Activated T-cell treated with anti-CD3 and anti-CD28 coated beads, Interleukin-2, amount 50 U/mL, for 72 hours (primary cell): ENCODE data around the gene C9orf153. TPM values are rescaled to one million over a fixed set of nuclear protein-coding genes. Genes with fewer than 3 reads are reported as not detected.

Source experiments
- ATAC-seq, 2 donors: fragments of 150-1000 bp; cut with Tn5 transposase; replicated peaks in 1 of 2; 2 replicates each; pipeline ENCODE4 v1.10.0; 2021; ENCODE audit warnings: moderate library complexity in 2 of 2, mild to moderate bottlenecking in 1 of 2
- DNase-seq, 2 donors: peaks; one replicate each; pipeline ENCODE4 v3.0.0; 2021 to 2022; ENCODE audit warnings: mixed read lengths in 1 of 2
- H3K27ac Mint-ChIP-seq: one replicate; pipeline ENCODE4 v1.8.0; 2022; ENCODE audit warnings: mild to moderate bottlenecking, moderate library complexity, mixed read lengths
- H3K27me3 Mint-ChIP-seq: one replicate; pipeline ENCODE4 v1.8.0; 2022; ENCODE audit warnings: low read depth, mixed read lengths
- H3K36me3 Mint-ChIP-seq, 2 donors: one replicate each; pipeline ENCODE4 v1.8.0; 2022; ENCODE audit warnings: mixed read lengths in 2 of 2, mild to moderate bottlenecking in 1 of 2; ENCODE audit not compliant: insufficient read depth in 2 of 2
- H3K4me1 Mint-ChIP-seq: one replicate; pipeline ENCODE4 v1.8.0; 2022; ENCODE audit warnings: low read depth, mixed read lengths
- H3K4me3 Mint-ChIP-seq, 2 donors: one replicate each; pipeline ENCODE4 v1.8.0; 2022; ENCODE audit warnings: mild to moderate bottlenecking in 2 of 2, mixed read lengths in 2 of 2, moderate library complexity in 2 of 2
- H3K9me3 Mint-ChIP-seq, 2 donors: one replicate each; pipeline ENCODE4 v1.8.0; 2022; ENCODE audit warnings: mixed read lengths in 2 of 2
- total RNA-seq, 2 donors: library from RNA; stranded (reverse); gene quantifications; one replicate each; pipeline ENCODE4 v1.2.3, GENCODE V29; 2022

Gene C9orf153
- total RNA-seq, 2 donors from 2014 or later, result 0.21 TPM; not detected in 1

DNA sequence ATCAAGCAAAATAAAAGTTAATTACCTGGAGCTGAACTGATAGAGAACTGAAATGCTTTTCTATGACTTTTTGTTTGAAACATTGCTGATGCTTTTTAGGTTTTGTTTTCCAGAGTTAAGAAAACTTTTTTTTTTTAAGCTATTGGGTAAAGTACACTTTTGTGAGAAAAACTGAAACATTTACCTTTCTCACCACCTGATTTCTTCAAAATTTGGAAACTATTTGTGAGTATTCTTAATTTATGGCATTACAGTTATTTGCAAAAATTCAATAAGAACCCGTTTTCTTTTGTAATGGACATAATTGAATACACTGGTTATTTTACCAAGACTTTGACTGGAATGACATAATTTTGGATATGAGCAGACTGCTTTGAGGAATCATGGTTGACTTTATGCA lies 6.6 kb downstream of the C9orf153 start:
- no peak overlapping the region for H3K4me3 Mint-ChIP-seq
- no peak overlapping the region for H3K27ac Mint-ChIP-seq
- H3K27me3 Mint-ChIP-seq, result peaks cover 6% of the 10 kb centered on the region
- peaks cover 4 to 5% of the 10 kb centered on the region in 2 donors for H3K9me3 Mint-ChIP-seq
- DNase-seq (no peak), ATAC-seq (no peak)
- H3K36me3 Mint-ChIP-seq, result peaks cover 1 to 3% of the 10 kb centered on the region in 2 donors
- H3K4me1 Mint-ChIP-seq, result no peaks in the 10 kb centered on the region

DNA sequence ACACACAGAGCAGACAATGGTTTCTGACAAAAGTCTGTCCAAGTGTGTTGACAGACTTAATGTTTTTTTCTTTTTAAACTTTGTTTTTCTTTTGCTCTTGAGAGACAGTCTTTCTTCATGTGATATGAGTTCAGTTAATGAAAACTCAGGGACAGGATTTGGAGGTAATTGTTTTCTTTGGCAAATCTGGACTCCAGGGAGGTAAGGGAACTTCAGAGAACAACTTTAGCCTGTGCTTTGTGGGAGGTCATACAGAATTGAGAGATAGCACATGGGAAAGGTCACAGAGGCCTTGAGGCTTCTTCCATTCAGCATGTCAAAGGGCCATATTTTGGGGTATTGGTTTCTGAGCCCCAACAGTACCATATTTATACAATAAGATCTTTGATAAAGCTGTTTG lies 9.3 kb downstream of the C9orf153 start:
- H3K9me3 Mint-ChIP-seq, result peaks cover 3 to 4% of the 10 kb centered on the region in 2 donors
- H3K27me3 Mint-ChIP-seq, result peaks cover 14% of the 10 kb centered on the region
- ATAC-seq (no peak), DNase-seq (no peak)
- H3K36me3 Mint-ChIP-seq, result peaks cover 1 to 3% of the 10 kb centered on the region in 2 donors
- no peak overlapping the region for H3K27ac Mint-ChIP-seq
- H3K4me3 Mint-ChIP-seq, result no peak overlapping the region
- no peaks in the 10 kb centered on the region for H3K4me1 Mint-ChIP-seq

GRCh38 chr9:86248746-86249145 lies 10.7 kb downstream of the C9orf153 start:
- peaks cover 14% of the 10 kb centered on the region for H3K27me3 Mint-ChIP-seq
- peaks cover 3 to 4% of the 10 kb centered on the region in 2 donors for H3K9me3 Mint-ChIP-seq

DNA sequence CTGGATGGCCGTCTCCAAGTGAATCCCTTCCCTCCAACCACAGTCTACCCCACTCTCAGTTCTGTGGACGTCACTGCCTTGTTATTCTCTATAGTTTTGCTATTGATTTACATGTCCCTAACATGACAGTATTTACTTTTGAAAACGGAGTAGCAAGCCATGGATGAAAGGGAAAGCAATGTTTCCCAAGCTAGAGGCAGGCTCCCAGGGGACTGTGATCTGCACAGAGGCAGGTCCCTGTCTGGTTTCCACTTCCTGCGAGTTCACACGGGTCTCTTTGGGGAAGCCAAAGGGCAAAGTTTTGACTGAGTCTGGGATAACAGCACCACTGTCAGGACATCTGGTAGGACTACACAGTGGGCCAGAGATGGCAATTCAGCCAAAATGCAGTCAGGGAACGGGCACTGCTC lies 12.7 kb downstream of the C9orf153 start:
- peaks cover 0 to 1% of the 10 kb centered on the region in 2 donors for H3K9me3 Mint-ChIP-seq
- H3K36me3 Mint-ChIP-seq, result peaks cover 0 to 3% of the 10 kb centered on the region in 2 donors
- peaks cover 4% of the 10 kb centered on the region for H3K4me1 Mint-ChIP-seq
- DNase-seq, result no peak
- H3K27ac Mint-ChIP-seq, result no peak overlapping the region
- peaks cover 14% of the 10 kb centered on the region for H3K27me3 Mint-ChIP-seq
- ATAC-seq, result no peak
- H3K4me3 Mint-ChIP-seq, result no peak overlapping the region

More at GRCh38 chr9:86248746-86249145, 10.7 kb downstream of the C9orf153 start:
- H3K4me1 Mint-ChIP-seq, result no peaks in the 10 kb centered on the region
- DNase-seq (no peak), ATAC-seq (no peak)
- peaks cover 1 to 3% of the 10 kb centered on the region in 2 donors for H3K36me3 Mint-ChIP-seq
- no peak overlapping the region for H3K4me3 Mint-ChIP-seq
- H3K27ac Mint-ChIP-seq, result no peak overlapping the region

DNA sequence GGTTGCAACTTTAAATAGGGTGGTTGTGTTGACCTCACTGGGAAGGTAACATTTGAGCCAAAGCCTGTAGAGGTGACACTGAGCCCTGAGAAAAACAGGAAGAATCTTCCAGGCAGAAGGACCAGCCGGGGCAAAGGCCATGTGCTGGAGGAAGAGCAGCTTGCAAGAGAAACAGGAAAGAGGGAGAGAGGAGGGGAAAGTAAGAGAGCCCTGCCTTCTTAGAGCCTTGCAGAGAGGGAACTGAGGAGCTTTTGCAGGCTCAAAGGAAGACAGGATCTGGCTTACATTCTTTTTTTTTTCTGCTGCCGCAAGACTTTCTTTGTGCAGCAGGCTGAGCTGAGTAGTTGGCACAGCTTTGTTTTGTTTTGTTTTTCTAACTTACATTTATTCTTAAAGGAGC lies 17.4 kb downstream of the C9orf153 start:
- H3K36me3 Mint-ChIP-seq, result no peaks in the 10 kb centered on the region
- DNase-seq (no peak), ATAC-seq (no peak)
- H3K9me3 Mint-ChIP-seq, result no peaks in the 10 kb centered on the region
- H3K27me3 Mint-ChIP-seq, result peaks cover 3% of the 10 kb centered on the region
- no peak overlapping the region for H3K4me3 Mint-ChIP-seq
- no peak overlapping the region for H3K27ac Mint-ChIP-seq
- H3K4me1 Mint-ChIP-seq, result peaks cover 13% of the 10 kb centered on the region

DNA sequence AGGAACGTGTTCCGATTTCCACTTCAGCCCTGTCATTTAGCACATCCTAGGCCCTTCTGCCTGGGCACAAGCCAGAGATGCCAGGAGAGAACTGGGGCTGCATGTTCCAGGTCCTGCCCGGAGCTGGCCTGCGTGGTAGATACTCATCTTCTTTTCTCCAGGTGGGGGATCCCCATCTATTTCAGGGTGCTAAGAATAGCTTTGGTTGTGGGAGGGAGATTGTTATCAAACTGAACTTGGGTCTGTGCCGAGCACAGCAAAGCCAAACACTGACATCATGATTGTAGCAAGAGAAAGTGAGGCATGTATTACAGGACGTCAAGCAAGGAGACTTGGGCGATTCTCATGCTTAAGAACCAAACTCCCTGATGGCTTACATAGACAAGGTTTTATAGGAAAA lies 18.2 kb downstream of the C9orf153 start:
- Mint-ChIP-seq H3K9me3 (no peaks in the 10 kb centered on the region), H3K27ac (no peak overlapping the region), H3K36me3 (no peaks in the 10 kb centered on the region), H3K27me3 (no peaks in the 10 kb centered on the region), H3K4me1 (peaks cover 13% of the 10 kb centered on the region), H3K4me3 (no peak overlapping the region)
- ATAC-seq (peak; percentile 18 to 30), DNase-seq (no peak)

- Mint-ChIP-seq H3K27me3 (no peaks in the 10 kb centered on the region), H3K4me1 (peaks cover 13% of the 10 kb centered on the region), H3K27ac (no peak overlapping the region), H3K9me3 (no peaks in the 10 kb centered on the region), H3K4me3 (no peak overlapping the region), H3K36me3 (no peaks in the 10 kb centered on the region)
- ATAC-seq (no peak), DNase-seq (no peak)
These were observed 20.3 kb downstream of the C9orf153 start for GRCh38 chr9:86238861-86239770.

DNA sequence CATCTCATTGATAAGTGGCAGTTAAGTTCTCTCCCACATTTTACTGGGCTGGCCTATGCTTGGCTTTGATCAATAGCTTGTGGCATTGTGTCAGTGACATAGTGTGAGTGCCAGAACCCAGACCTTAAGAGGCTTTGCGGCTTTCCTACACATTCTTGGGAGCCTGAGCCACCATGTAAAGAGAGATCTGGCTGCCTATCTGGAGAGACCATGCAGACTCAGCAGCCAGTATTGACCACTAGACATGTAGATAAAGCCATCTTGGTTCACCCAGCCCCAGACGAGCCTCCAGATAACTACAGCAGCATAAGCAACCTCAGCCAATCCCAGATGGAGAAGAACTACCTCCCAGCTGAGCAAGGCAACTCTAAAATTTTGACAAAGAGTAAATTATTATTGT lies 28.6 kb downstream of the C9orf153 start:
- no peak for DNase-seq
- no peak for ATAC-seq
- no peak overlapping the region for H3K4me3 Mint-ChIP-seq
- H3K4me1 Mint-ChIP-seq, result no peaks in the 10 kb centered on the region
- no peak overlapping the region for H3K27ac Mint-ChIP-seq
- H3K36me3 Mint-ChIP-seq, result no peaks in the 10 kb centered on the region
- no peaks in the 10 kb centered on the region for H3K9me3 Mint-ChIP-seq
- H3K27me3 Mint-ChIP-seq, result peaks cover 13% of the 10 kb centered on the region

GRCh38 chr9:86222667-86223066 lies 36.8 kb downstream of the C9orf153 start:
- ATAC-seq (no peak), DNase-seq (no peak)
- Mint-ChIP-seq H3K9me3 (no peaks in the 10 kb centered on the region), H3K4me3 (no peak overlapping the region), H3K27me3 (no peaks in the 10 kb centered on the region), H3K27ac (no peak overlapping the region), H3K36me3 (no peaks in the 10 kb centered on the region), H3K4me1 (no peaks in the 10 kb centered on the region)

DNA sequence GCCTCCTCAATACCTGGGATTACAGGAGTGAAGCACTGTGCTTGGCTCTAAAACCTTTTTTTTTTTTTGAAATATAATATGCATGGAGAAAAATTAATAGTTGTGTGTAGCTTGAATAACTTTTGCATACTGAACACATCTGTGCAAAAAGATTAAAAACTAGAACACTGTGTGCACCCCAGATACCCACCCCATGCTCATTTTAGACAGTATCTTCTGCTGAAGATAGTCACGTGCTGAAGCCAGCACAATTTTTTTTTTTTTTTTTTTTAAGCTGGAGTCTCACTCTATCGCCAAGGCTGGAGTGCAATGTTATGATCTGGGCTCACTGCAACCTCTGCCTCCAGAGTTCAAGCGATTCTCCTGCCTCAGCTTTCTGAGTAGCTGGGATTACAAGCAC lies 39.9 kb downstream of the C9orf153 start:
- no peak for DNase-seq
- Mint-ChIP-seq H3K27me3 (no peaks in the 10 kb centered on the region), H3K27ac (no peak overlapping the region), H3K4me3 (no peak overlapping the region), H3K9me3 (no peaks in the 10 kb centered on the region), H3K36me3 (no peaks in the 10 kb centered on the region), H3K4me1 (no peaks in the 10 kb centered on the region)
- ATAC-seq, result no peak

GRCh38 chr9:86217076-86217755 lies 42.2 kb downstream of the C9orf153 start:
- no peak overlapping the region for H3K4me3 Mint-ChIP-seq
- no peaks in the 10 kb centered on the region for H3K27me3 Mint-ChIP-seq
- H3K4me1 Mint-ChIP-seq, result no peaks in the 10 kb centered on the region
- no peaks in the 10 kb centered on the region for H3K36me3 Mint-ChIP-seq
- H3K27ac Mint-ChIP-seq, result no peak overlapping the region
- DNase-seq, result no peak
- no peak for ATAC-seq
- H3K9me3 Mint-ChIP-seq, result no peaks in the 10 kb centered on the region

DNA sequence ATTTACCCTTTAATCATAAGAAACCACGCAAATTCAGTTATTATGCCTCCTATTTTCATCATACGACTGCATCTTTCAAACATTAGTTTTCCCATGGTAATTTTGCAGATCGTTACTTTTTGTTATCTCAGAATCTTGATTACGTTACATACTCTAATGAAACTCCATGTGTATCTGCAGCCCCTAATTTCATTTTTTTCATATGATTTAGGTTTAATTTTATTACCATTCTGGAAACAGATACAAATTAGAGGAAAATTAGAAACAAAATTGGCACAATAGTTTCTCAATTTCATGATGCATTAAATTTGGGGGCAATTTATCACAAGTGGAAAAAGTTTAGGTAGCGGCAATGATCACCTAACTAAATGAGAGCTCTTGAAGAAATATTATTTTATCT lies 52.3 kb downstream of the C9orf153 start:
- Mint-ChIP-seq H3K27me3 (peaks cover 7% of the 10 kb centered on the region), H3K4me3 (no peak overlapping the region), H3K36me3 (no peaks in the 10 kb centered on the region), H3K9me3 (no peaks in the 10 kb centered on the region), H3K27ac (no peak overlapping the region), H3K4me1 (no peaks in the 10 kb centered on the region)
- no peak for DNase-seq
- ATAC-seq, result no peak

- Mint-ChIP-seq H3K4me3 (no peak overlapping the region), H3K36me3 (no peaks in the 10 kb centered on the region), H3K27me3 (no peaks in the 10 kb centered on the region), H3K9me3 (no peaks in the 10 kb centered on the region), H3K4me1 (no peaks in the 10 kb centered on the region), H3K27ac (no peak overlapping the region)
- peak; percentile 9 to 30 for DNase-seq
- peak; percentile 47 to 55 for ATAC-seq
These were observed 57.0 kb downstream of the C9orf153 start for GRCh38 chr9:86202338-86202882.
